ENCODE results near the gene UGT1A4.
"Not testable (repeated sequence)": the region's sequence is repeated elsewhere in the genome, so short reads cannot be mapped to it uniquely, and the experiment has no call there.

Gene UGT1A4

GRCh38 chr2:233700028-233700635 is 18.4 kb upstream of the UGT1A4 start:
- peak; percentile 6 for DNase-seq

GRCh38 chr2:233700842-233701241 is 17.7 kb upstream of the UGT1A4 start:
- not testable (repeated sequence) for DNase-seq

GRCh38 chr2:233702238-233702637 is 16.3 kb upstream of the UGT1A4 start:
- no peak for DNase-seq

GRCh38 chr2:233705911-233706506 is 12.5 kb upstream of the UGT1A4 start:
- DNase-seq = no peak

- DNase-seq = no peak
Observed at GRCh38 chr2:233706720-233707119, 11.8 kb upstream of the UGT1A4 start.

- no peak for DNase-seq
Observed at GRCh38 chr2:233707940-233708644, 10.4 kb upstream of the UGT1A4 start.

- DNase-seq = no peak
Observed at GRCh38 chr2:233708942-233709341, 9.6 kb upstream of the UGT1A4 start.

- peak; percentile 69 for DNase-seq
Observed at GRCh38 chr2:233711312-233712008, 7.1 kb upstream of the UGT1A4 start.

GRCh38 chr2:233712611-233713261 is 5.8 kb upstream of the UGT1A4 start, which contains the start of gene UGT1A5:
Gene UGT1A5 (plus strand): TSS chr2:233712907. CDS start chr2:233712992, 85 bp downstream.
- DNase-seq = no peak

- no peak for DNase-seq
Observed at GRCh38 chr2:233713262-233713615, 5.3 kb upstream of the UGT1A4 start.

GRCh38 chr2:233714121-233714520 is 4.4 kb upstream of the UGT1A4 start:
- no peak for DNase-seq

- DNase-seq = no peak
Observed at GRCh38 chr2:233728723-233729301, 10.3 kb downstream of the UGT1A4 start, which contains the start of gene UGT1A3. Gene UGT1A3 (plus strand): TSS chr2:233729042. CDS start chr2:233729127, 85 bp downstream.

- DNase-seq = not testable (repeated sequence)
Observed at GRCh38 chr2:233736868-233737653, 18.5 kb downstream of the UGT1A4 start.

- no peak for DNase-seq
Observed at GRCh38 chr2:233740870-233741269, 22.3 kb downstream of the UGT1A4 start.

- DNase-seq = no peak
Observed at GRCh38 chr2:233743464-233744259, 25.1 kb downstream of the UGT1A4 start.

GRCh38 chr2:233745073-233745755 is 26.7 kb downstream of the UGT1A4 start:
- no peak for DNase-seq

GRCh38 chr2:233745838-233746237 is 27.3 kb downstream of the UGT1A4 start:
- DNase-seq = not testable (repeated sequence)

- DNase-seq = no peak
Observed at GRCh38 chr2:233746475-233747282, 28.1 kb downstream of the UGT1A4 start.

GRCh38 chr2:233747283-233747544 is 28.7 kb downstream of the UGT1A4 start:
- no peak for DNase-seq

- DNase-seq = not testable (repeated sequence)
Observed at GRCh38 chr2:233750689-233751088, 32.2 kb downstream of the UGT1A4 start.
